Tibial nerve (tissue), 4 donors: Measurements from ENCODE around the gene CDKL5. TPM values are rescaled to one million over a fixed set of nuclear protein-coding genes. Genes with fewer than 3 reads are reported as not detected.

Experiments
- DNase-seq, 2 donors: peaks; one replicate each; pipeline ENCODE4 v3.0.0-alpha.2; 2019; ENCODE audit warnings: low spot score in 2 of 2
- H3K27ac ChIP-seq, 4 donors: fragments of 200-600 bp; sonication (generic) in 3 of 4; one replicate each; pipeline ENCODE4 v1.5.1; 2017 to 2019; ENCODE audit warnings: mild to moderate bottlenecking in 1 of 4
- H3K27me3 ChIP-seq, 2 donors: fragments of 200-600 bp; sonication (generic) in 1 of 2; one replicate each; pipeline versions ENCODE4 v1.5.1 to v1.6.0; 2017 to 2019
- H3K36me3 ChIP-seq, 3 donors: fragments of 200-600 bp; sonication (generic); one replicate each; pipeline ENCODE4 v1.5.1; 2018 to 2019
- H3K4me1 ChIP-seq, 4 donors: fragments of 200-600 bp; sonication (generic) in 3 of 4; one replicate each; pipeline ENCODE4 v1.5.1; 2017 to 2019
- H3K4me3 ChIP-seq, 4 donors: fragments of 200-600 bp; sonication (generic) in 3 of 4; one replicate each; pipeline ENCODE4 v1.5.1; 2017 to 2019; ENCODE audit warnings: mild to moderate bottlenecking in 1 of 4, moderate library complexity in 1 of 4
- H3K9me3 ChIP-seq, 4 donors: fragments of 200-600 bp; sonication (generic) in 3 of 4; one replicate each; pipeline ENCODE4 v1.5.1; 2017 to 2019
- EP300 ChIP-seq, 2 donors: sonication (generic); formaldehyde crosslinking; IDR thresholded peaks; one replicate each; pipeline ENCODE4 v1.6.1; 2017; ENCODE audit warnings: antibody characterized with exemption in 2 of 2, mild to moderate bottlenecking in 1 of 2
- POLR2A ChIP-seq, 2 donors: fragments of 450-650 bp; IDR thresholded peaks; one replicate each; pipeline ENCODE4 v1.6.1; 2017; ENCODE audit warnings: antibody characterized with exemption in 2 of 2, mild to moderate bottlenecking in 2 of 2, moderate library complexity in 2 of 2
- WGBS, 2 donors: methylation state at CpG; one replicate each; pipeline ENCODE4 v1.1.5; 2018; 5-methylcytosine and 5-hydroxymethylcytosine counted together
- total RNA-seq, 4 donors: library from RNA; depleted of rRNA; stranded (reverse); fragments of >200 nt; gene quantifications; one replicate each; pipeline ENCODE4 v1.1.0, GENCODE V29; 2016
- TF ChIP-seq, protein P1 (sequence below), 5 experiments: fragments of 200-600 bp in 3 of 5; fragments of 450-650 bp in 2 of 5; sonication (generic) in 3 of 5; IDR thresholded peaks; one replicate each; pipeline ENCODE4 v1.5.1; 2016 to 2019; ENCODE audit warnings: antibody characterized with exemption in 5 of 5, mild to moderate bottlenecking in 3 of 5, moderate library complexity in 2 of 5

The CDKL5 gene
- total RNA-seq, 4 donors from 2014 or later: 6.1 to 7.5 (median 6.3) TPM

DNA sequence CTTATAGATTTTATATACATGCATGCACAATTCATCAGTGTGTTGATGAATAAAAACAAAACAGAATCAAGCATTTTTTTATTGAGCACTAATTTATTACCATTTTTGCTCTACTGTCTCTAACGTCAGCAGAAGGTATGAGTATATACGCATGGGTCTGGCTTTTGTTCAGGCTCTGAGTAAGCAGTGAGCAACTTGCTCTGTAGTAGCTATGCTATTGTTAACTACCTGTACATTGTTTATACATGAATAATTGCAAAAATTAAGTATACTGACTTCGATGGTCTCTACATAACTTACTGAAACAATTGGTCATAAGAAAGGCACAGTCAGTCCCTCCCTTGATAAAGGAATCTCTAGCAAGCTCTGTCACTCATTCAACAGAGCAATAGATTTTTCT, 123.6 kb downstream of the CDKL5 start:
- Histone ChIP-seq H3K4me3 (no peak overlapping the region), H3K4me1 (no peaks in the 10 kb centered on the region), H3K36me3 (no peaks in the 10 kb centered on the region), H3K27me3 (no peaks in the 10 kb centered on the region), H3K9me3 (no peaks in the 10 kb centered on the region), H3K27ac (no peak overlapping the region)
- DNase-seq: no peak
- TF ChIP-seq, protein P1, sequence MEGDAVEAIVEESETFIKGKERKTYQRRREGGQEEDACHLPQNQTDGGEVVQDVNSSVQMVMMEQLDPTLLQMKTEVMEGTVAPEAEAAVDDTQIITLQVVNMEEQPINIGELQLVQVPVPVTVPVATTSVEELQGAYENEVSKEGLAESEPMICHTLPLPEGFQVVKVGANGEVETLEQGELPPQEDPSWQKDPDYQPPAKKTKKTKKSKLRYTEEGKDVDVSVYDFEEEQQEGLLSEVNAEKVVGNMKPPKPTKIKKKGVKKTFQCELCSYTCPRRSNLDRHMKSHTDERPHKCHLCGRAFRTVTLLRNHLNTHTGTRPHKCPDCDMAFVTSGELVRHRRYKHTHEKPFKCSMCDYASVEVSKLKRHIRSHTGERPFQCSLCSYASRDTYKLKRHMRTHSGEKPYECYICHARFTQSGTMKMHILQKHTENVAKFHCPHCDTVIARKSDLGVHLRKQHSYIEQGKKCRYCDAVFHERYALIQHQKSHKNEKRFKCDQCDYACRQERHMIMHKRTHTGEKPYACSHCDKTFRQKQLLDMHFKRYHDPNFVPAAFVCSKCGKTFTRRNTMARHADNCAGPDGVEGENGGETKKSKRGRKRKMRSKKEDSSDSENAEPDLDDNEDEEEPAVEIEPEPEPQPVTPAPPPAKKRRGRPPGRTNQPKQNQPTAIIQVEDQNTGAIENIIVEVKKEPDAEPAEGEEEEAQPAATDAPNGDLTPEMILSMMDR (IDR thresholded peaks at IDR 0.05): no peak
- TF ChIP-seq EP300 (IDR thresholded peaks at IDR 0.05) (no peak), POLR2A (IDR thresholded peaks at IDR 0.05) (no peak)
- WGBS, 2 donors: 87% methylated on average over 3 of the region's 3 CpGs

DNA sequence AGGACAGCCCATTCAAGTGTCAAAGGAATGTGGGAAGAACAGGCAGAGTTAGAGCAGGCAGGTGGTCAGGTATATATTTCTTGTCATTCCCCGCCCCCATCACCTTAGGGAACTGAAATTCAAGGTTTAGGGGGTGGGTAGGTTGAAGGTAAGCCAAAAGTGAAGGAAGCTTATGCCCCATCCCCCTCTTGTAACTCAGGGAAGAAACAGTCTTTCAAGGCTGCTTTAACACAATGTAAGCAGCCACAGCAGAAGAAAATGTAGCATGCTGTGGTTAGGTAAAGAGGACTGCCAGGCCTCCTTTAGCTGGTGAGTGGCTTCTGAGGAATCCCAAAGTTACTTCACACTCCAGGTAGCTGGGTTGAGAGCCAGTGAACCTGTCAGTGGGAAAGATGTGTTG, 124.2 kb downstream of the CDKL5 start:
- TF ChIP-seq, protein P1 (IDR thresholded peaks at IDR 0.05): no peak
- TF ChIP-seq POLR2A (IDR thresholded peaks at IDR 0.05) (no peak), EP300 (IDR thresholded peaks at IDR 0.05) (no peak)
- WGBS, 2 donors: 39 to 100% methylated on average over 1 of the region's 1 CpG
- Histone ChIP-seq H3K9me3 (no peaks in the 10 kb centered on the region), H3K27ac (no peak overlapping the region), H3K36me3 (no peaks in the 10 kb centered on the region), H3K4me3 (no peak overlapping the region), H3K4me1 (no peaks in the 10 kb centered on the region), H3K27me3 (no peaks in the 10 kb centered on the region)
- DNase-seq: no peak

GRCh38 chrX:18557879-18558278, 132.5 kb downstream of the CDKL5 start:
- H3K36me3 ChIP-seq: no peaks in the 10 kb centered on the region
- no peak for DNase-seq
- TF ChIP-seq POLR2A (IDR thresholded peaks at IDR 0.05): no peak
- TF ChIP-seq, protein P1 (IDR thresholded peaks at IDR 0.05): no peak
- H3K27me3 ChIP-seq: no peaks in the 10 kb centered on the region
- H3K4me1 ChIP-seq: no peaks in the 10 kb centered on the region
- 77 to 94% methylated on average over 1 of the region's 1 CpG for WGBS, 2 donors
- no peak overlapping the region for H3K27ac ChIP-seq
- no peaks in the 10 kb centered on the region for H3K9me3 ChIP-seq
- H3K4me3 ChIP-seq: no peak overlapping the region

DNA sequence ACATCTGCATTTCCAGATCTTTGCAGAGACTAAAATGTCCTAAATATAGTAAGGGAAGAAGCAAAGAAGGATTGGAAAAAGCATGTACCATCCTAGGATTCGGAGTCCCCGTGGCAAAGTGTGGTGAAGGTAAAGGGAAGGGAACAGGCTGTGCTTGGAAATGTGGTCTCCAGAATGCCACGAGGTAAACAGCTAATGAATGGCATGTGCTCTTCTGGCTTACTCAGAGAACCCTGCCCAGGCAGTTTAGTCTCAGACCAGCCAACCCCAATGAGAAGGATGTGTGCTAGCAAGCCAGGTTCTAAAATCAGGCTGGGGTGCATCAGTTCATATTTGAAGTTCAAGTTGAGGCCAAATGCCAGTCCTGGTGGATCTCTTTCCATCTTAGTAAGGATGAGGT, 133.4 kb downstream of the CDKL5 start:
- Histone ChIP-seq H3K27me3 (no peaks in the 10 kb centered on the region), H3K36me3 (no peaks in the 10 kb centered on the region), H3K9me3 (no peaks in the 10 kb centered on the region), H3K4me1 (no peaks in the 10 kb centered on the region), H3K27ac (no peak overlapping the region), H3K4me3 (no peak overlapping the region)
- WGBS, 2 donors: 75 to 85% methylated on average over 3 of the region's 3 CpGs
- no peak for DNase-seq
- TF ChIP-seq, protein P1 (IDR thresholded peaks at IDR 0.05): no peak
- TF ChIP-seq POLR2A (IDR thresholded peaks at IDR 0.05) (no peak), EP300 (IDR thresholded peaks at IDR 0.05) (no peak)

DNA sequence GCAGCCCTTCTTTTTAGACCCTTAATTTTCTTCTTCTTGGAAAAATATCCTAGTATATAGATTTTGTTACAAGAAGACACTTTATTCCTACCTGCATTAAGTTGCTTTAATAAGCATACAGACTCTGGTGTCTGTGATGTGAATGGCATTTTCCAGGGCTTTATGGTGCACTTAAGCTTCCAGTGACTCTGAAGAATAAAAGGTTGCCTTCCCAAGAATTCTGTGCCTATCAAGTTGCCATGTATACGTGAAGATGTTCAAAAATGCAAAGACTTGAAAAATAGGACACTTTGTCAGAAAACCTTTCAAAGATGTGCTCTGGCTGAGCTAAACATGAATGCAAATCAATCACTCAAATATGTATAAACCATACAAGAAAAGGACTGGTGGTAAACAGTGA, 135.6 kb downstream of the CDKL5 start:
- Histone ChIP-seq H3K9me3 (no peaks in the 10 kb centered on the region), H3K4me3 (no peak overlapping the region), H3K27ac (no peak overlapping the region), H3K4me1 (no peaks in the 10 kb centered on the region), H3K36me3 (no peaks in the 10 kb centered on the region), H3K27me3 (no peaks in the 10 kb centered on the region)
- 80 to 100% methylated on average over 1 of the region's 1 CpG for WGBS, 2 donors
- DNase-seq: no peak
- no peak for TF ChIP-seq POLR2A (IDR thresholded peaks at IDR 0.05)
- TF ChIP-seq EP300 (IDR thresholded peaks at IDR 0.05): no peak
- TF ChIP-seq, protein P1 (IDR thresholded peaks at IDR 0.05): no peak
